NCI-H1436 treated with DMSO at 0.1 percent for 48 hours (cell line): ENCODE results near the gene TRPM5.

Experiments used
- DNase-seq: peaks from one replicate; lab custom pipeline; 2025; lab: John Stamatoyannopoulos, UW

TRPM5 gene

DNA sequence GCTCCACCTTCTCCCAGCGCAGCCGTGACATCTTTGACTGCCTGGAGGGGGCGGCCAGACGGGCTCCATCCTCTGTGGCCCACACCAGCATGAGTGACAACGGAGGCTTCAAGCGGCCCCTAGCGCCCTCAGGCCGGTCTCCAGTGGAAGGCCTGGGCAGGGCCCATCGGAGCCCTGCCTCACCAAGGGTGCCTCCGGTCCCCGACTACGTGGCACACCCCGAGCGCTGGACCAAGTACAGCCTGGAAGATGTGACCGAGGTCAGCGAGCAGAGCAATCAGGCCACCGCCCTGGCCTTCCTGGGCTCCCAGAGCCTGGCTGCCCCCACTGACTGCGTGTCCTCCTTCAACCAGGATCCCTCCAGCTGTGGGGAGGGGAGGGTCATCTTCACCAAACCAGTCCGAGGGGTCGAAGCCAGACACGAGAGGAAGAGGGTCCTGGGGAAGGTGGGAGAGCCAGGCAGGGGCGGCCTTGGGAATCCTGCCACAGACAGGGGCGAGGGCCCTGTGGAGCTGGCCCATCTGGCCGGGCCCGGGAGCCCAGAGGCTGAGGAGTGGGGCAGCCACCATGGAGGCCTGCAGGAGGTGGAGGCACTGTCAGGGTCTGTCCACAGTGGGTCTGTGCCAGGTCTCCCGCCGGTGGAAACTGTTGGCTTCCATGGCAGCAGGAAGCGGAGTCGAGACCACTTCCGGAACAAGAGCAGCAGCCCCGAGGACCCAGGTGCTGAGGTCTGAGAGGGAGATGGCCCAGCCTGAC is 41.2 kb downstream of the TRPM5 start:
- no peak for DNase-seq

DNA sequence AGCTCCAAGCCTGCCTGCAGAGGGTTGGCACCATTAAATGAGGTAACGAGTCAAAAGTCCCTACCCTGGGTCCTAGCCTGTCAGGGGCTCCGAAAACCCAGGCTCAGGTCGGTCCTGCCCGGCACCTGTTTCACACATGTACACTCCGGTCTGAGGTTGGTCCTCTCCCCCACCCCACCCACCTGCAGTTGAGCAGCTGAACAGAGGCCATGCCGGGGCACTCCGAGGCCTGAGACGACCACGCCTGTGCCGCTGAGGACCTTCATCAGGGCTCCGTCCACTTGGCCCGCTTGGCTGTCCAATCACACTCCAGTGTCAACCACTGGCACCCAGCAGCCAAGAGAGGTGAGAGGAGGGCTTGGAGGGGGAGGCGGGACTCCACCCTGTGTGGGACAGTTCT is 42.2 kb downstream of the TRPM5 start:
- no peak for DNase-seq

DNA sequence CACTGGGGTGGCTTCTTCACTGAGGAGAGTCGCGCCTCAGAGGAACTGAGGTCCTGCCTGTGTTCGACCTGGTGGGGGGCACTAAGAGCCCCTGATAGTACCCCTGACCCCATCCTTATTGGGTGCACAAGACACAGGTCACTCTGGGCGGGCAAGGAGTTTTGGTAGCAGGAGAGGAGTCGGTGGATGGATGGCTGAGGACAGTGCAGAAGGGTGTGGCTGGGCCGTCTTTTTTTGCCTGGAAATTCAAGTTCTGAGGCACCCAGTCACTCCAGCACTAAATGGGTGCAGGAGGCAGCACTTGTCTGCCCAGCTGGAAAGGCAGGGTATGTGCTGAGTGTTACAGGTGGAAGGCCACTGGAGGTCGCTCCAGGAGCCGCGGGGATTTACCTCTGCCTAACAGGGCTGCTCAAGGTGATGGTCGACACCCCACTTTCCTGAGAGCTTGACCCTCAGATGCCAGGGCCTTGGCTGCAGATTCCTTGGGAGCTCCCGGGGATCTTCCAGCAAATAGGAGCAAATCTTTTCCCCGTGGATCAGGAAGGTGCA is 42.8 kb downstream of the TRPM5 start:
- no peak for DNase-seq

- DNase-seq: no peak
Observed at GRCh38 chr11:2400762-2401435, 43.4 kb downstream of the TRPM5 start.

GRCh38 chr11:2400069-2400761 is 44.1 kb downstream of the TRPM5 start, which contains the start of gene TSSC4:
TSS of gene TSSC4 (plus strand) at chr11:2400750. CDS start at chr11:2402634, 1,884 bp downstream.
- peak; percentile 98 for DNase-seq

- no peak for DNase-seq
Observed at GRCh38 chr11:2399488-2400068, 44.7 kb downstream of the TRPM5 start.

GRCh38 chr11:2398664-2399355 is 45.5 kb downstream of the TRPM5 start:
- DNase-seq: no peak

DNA sequence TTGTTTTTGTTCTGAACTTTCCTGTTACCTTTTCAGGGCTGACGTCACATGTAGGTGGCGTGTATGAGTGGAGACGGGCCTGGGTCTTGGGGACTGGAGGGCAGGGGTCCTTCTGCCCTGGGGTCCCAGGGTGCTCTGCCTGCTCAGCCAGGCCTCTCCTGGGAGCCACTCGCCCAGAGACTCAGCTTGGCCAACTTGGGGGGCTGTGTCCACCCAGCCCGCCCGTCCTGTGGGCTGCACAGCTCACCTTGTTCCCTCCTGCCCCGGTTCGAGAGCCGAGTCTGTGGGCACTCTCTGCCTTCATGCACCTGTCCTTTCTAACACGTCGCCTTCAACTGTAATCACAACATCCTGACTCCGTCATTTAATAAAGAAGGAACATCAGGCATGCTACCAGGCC is 47.3 kb downstream of the TRPM5 start:
- no peak for DNase-seq

GRCh38 chr11:2396471-2396870 is 47.8 kb downstream of the TRPM5 start:
- DNase-seq: no peak

- no peak for DNase-seq
Observed at GRCh38 chr11:2395856-2396255, 48.5 kb downstream of the TRPM5 start.

GRCh38 chr11:2395211-2395730 is 49.0 kb downstream of the TRPM5 start:
- no peak for DNase-seq

DNA sequence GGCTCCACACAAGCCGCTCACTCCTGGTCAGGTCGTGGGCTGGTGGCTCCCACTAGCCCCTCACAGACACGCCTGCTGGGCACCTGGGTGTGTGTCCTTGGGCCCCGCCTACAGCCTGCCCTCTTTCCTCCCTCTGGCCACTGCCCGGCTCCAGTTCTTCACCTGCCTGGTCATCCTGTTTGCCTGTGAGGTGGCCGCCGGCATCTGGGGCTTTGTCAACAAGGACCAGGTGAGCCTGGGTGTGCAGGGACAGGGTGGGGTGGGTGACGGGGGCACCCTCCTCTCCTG is 49.6 kb downstream of the TRPM5 start:
- DNase-seq: no peak
